ENCODE results near the gene NME4.

The NME4 gene

GRCh38 chr16:424033-424622 lies 27.1 kb downstream of the NME4 start:
- Histone ChIP-seq H3K27me3 (replicated peaks) (no peaks in the 10 kb centered on the region), H3K4me3 (ENCODE audit: low read depth, low read length) (peak overlapping the region; percentile 65), H3K36me3 (replicated peaks) (no peaks in the 10 kb centered on the region), H3K27ac (peak overlapping the region; percentile 44)
- TF ChIP-seq, protein P1, sequence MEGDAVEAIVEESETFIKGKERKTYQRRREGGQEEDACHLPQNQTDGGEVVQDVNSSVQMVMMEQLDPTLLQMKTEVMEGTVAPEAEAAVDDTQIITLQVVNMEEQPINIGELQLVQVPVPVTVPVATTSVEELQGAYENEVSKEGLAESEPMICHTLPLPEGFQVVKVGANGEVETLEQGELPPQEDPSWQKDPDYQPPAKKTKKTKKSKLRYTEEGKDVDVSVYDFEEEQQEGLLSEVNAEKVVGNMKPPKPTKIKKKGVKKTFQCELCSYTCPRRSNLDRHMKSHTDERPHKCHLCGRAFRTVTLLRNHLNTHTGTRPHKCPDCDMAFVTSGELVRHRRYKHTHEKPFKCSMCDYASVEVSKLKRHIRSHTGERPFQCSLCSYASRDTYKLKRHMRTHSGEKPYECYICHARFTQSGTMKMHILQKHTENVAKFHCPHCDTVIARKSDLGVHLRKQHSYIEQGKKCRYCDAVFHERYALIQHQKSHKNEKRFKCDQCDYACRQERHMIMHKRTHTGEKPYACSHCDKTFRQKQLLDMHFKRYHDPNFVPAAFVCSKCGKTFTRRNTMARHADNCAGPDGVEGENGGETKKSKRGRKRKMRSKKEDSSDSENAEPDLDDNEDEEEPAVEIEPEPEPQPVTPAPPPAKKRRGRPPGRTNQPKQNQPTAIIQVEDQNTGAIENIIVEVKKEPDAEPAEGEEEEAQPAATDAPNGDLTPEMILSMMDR (IDR thresholded peaks at IDR 0.05; ENCODE audit: low read depth, low read length, missing control alignments): no peak
- in situ Hi-C loops (cut with HindIII; ENCODE audit: low pct_ligation_motif_present, low sequenced_read_pairs): no loop called here
- DNase-seq: peak; percentile 79

GRCh38 chr16:424623-425081 lies 27.7 kb downstream of the NME4 start:
- TF ChIP-seq, protein P1 (IDR thresholded peaks at IDR 0.05; ENCODE audit: low read depth, low read length, missing control alignments): no peak
- peak overlapping the region; percentile 44 for H3K27ac ChIP-seq
- no peak for DNase-seq
- no peaks in the 10 kb centered on the region for H3K27me3 ChIP-seq (replicated peaks)
- in situ Hi-C loops (cut with HindIII; ENCODE audit: low pct_ligation_motif_present, low sequenced_read_pairs): no loop called here
- peak overlapping the region; percentile 65 for H3K4me3 ChIP-seq (ENCODE audit: low read depth, low read length)
- no peaks in the 10 kb centered on the region for H3K36me3 ChIP-seq (replicated peaks)

DNA sequence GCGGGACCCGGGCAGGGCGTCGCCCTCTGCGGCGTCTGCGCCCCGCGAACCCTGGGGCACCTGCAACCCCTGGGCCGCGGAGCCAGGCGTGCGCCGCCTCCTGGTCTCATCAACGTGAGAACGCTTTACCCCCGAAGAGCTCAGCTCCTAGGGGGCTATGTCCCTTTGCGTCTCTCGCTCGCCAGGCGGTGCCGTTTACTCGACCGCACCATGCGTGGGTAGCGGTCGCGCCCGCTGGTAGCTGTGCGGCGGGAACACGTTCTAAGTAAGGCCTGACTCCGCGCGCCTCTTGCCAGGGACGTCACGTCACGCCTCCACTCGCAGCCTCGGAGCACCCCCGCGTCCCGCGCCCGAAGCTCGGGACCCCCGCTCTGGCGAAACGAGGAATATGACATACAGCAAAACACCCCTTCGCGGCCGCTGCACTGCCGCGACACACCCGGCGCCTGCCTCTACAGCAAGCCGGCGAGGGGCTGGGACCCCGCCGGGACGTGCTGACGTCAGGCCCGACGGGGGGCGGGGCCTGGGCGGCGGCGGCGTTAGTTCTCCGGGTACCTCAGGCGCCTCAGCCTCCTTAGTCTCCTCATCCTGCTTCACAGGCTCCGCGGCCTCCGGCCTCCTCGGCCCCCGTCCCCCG lies 28.2 kb downstream of the NME4 start, which contains the start of gene RAB11FIP3:
Gene RAB11FIP3 (plus strand): TSS at position 568 of the 637 bp plus-strand sequence. CDS start 358 bp downstream, outside the sequence.
- H3K27ac ChIP-seq: peak within 1 kb of the TSS; percentile 44
- TF ChIP-seq, protein P1 (IDR thresholded peaks at IDR 0.05; ENCODE audit: low read depth, low read length, missing control alignments): peak; percentile 41
- H3K27me3 ChIP-seq (replicated peaks): no peaks in the 10 kb centered on the region
- H3K4me3 ChIP-seq (ENCODE audit: low read depth, low read length): peak within 1 kb of the TSS; percentile 65
- no peaks in the 10 kb centered on the region for H3K36me3 ChIP-seq (replicated peaks)
- in situ Hi-C loops (cut with HindIII; ENCODE audit: low pct_ligation_motif_present, low sequenced_read_pairs): no loop called here
- DNase-seq: peak; percentile 40

- Histone ChIP-seq H3K27ac (no peak overlapping the region), H3K4me3 (ENCODE audit: low read depth, low read length) (peak overlapping the region; percentile 65), H3K27me3 (replicated peaks) (no peaks in the 10 kb centered on the region), H3K36me3 (replicated peaks) (no peaks in the 10 kb centered on the region)
- TF ChIP-seq, protein P1 (IDR thresholded peaks at IDR 0.05; ENCODE audit: low read depth, low read length, missing control alignments): no peak
- no peak for DNase-seq
- in situ Hi-C loops (cut with HindIII; ENCODE audit: low pct_ligation_motif_present, low sequenced_read_pairs): no loop called here
Observed at GRCh38 chr16:425740-426114, 28.7 kb downstream of the NME4 start.

DNA sequence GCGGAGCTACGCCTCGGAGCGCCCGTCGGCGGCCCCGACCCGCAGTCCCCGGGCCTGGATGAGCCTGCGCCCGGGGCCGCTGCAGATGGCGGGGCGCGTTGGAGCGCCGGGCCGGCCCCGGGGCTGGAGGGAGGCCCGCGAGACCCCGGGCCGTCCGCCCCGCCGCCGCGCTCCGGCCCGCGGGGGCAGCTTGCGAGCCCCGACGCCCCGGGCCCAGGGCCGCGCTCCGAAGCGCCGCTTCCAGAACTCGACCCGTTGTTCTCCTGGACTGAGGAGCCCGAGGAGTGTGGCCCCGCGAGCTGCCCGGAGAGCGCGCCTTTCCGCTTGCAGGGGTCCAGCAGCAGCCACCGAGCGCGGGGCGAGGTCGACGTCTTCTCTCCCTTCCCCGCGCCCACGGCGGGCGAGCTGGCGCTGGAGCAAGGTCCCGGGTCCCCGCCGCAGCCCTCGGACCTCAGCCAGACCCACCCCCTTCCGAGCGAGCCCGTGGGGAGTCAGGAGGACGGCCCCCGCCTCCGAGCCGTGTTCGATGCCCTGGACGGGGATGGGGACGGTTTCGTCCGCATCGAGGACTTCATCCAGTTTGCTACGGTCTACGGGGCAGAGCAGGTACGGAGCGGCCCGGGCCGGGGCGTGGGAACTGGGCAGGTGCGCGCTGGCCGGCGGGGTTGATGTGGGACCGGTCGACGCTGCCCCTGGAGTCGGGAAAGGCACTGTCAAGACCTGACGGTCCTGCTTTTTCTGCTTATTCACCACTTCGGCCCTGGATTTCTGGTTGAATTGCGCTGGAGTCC lies 29.3 kb downstream of the NME4 start:
- TF ChIP-seq, protein P1 (IDR thresholded peaks at IDR 0.05; ENCODE audit: low read depth, low read length, missing control alignments): no peak
- H3K36me3 ChIP-seq (replicated peaks): no peaks in the 10 kb centered on the region
- DNase-seq: no peak
- in situ Hi-C loops (cut with HindIII; ENCODE audit: low pct_ligation_motif_present, low sequenced_read_pairs): no loop called here
- no peaks in the 10 kb centered on the region for H3K27me3 ChIP-seq (replicated peaks)
- H3K4me3 ChIP-seq (ENCODE audit: low read depth, low read length): peak overlapping the region; percentile 65
- H3K27ac ChIP-seq: no peak overlapping the region

All from brain microvascular endothelial cell (primary cell).